ENCODE data around the gene ZNF329.

DNA sequence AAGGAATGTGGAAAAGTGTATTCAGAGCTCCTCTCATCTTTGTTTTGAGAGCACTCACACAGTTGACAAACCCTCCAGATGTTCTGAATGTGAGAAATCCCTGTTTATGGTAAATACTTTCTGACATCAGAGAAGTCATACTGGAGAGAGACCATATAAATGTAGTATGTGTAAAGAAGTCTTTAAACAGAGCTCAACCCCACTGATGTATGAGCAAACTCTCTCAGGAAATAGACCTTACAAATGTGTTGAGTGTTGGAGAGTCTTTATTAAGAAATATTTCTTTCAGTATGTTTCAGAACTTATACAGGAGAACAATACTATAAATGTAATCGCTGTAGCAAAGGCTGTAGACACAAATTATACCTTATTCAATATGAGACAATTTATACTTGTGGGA is 15.7 kb upstream of the ZNF329 start:
- TF ChIP-seq, protein P1, sequence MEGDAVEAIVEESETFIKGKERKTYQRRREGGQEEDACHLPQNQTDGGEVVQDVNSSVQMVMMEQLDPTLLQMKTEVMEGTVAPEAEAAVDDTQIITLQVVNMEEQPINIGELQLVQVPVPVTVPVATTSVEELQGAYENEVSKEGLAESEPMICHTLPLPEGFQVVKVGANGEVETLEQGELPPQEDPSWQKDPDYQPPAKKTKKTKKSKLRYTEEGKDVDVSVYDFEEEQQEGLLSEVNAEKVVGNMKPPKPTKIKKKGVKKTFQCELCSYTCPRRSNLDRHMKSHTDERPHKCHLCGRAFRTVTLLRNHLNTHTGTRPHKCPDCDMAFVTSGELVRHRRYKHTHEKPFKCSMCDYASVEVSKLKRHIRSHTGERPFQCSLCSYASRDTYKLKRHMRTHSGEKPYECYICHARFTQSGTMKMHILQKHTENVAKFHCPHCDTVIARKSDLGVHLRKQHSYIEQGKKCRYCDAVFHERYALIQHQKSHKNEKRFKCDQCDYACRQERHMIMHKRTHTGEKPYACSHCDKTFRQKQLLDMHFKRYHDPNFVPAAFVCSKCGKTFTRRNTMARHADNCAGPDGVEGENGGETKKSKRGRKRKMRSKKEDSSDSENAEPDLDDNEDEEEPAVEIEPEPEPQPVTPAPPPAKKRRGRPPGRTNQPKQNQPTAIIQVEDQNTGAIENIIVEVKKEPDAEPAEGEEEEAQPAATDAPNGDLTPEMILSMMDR (conservative IDR thresholded peaks at IDR 0.05; ENCODE audit: low read length), result no peak
- no peak for TF ChIP-seq EZH2phosphoT487 (IDR thresholded peaks at IDR 0.05; ENCODE audit: borderline replicate concordance)
